Endothelial cell (in vitro differentiated cells): ENCODE results near the gene AHCYL1. TPM values are rescaled to one million over a fixed set of nuclear protein-coding genes. Genes with fewer than 3 reads are reported as not detected.

Source experiments
- DNase-seq: peaks from one replicate; pipeline ENCODE4 v3.0.0; 2021; ENCODE audit warnings: low spot score
- H3K27ac Mint-ChIP-seq: one replicate; pipeline ENCODE4 v1.8.0; 2021; ENCODE audit warnings: mixed read lengths, inconsistent platforms; ENCODE audit not compliant: unreplicated experiment
- H3K27me3 Mint-ChIP-seq: one replicate; pipeline ENCODE4 v1.8.0; 2021; ENCODE audit warnings: mild to moderate bottlenecking, moderate library complexity, mixed read lengths, inconsistent platforms; ENCODE audit not compliant: unreplicated experiment
- H3K36me3 Mint-ChIP-seq: one replicate; pipeline ENCODE4 v1.8.0; 2021; ENCODE audit warnings: mild to moderate bottlenecking, low read depth, mixed read lengths, inconsistent platforms; ENCODE audit not compliant: unreplicated experiment
- H3K4me1 Mint-ChIP-seq: one replicate; pipeline ENCODE4 v1.8.0; 2021; ENCODE audit warnings: mild to moderate bottlenecking, mixed read lengths, inconsistent platforms; ENCODE audit not compliant: unreplicated experiment
- H3K4me3 Mint-ChIP-seq: one replicate; pipeline ENCODE4 v1.8.0; 2021; ENCODE audit warnings: mild to moderate bottlenecking, mixed read lengths, inconsistent platforms; ENCODE audit not compliant: unreplicated experiment
- H3K9me3 Mint-ChIP-seq: one replicate; pipeline ENCODE4 v1.8.0; 2021; ENCODE audit warnings: mixed read lengths, inconsistent platforms; ENCODE audit not compliant: unreplicated experiment
- CTCF ChIP-seq: fragments of 200-600 bp; sonication (generic); IDR thresholded peaks from one replicate; pipeline ENCODE4 v1.5.0; 2021; ENCODE audit warnings: antibody characterized with exemption; ENCODE audit not compliant: unreplicated experiment
- total RNA-seq: library from RNA; stranded (reverse); fragmentation: NEBNext Ultra II Directional; extraction: Animal tissue kit (Norgen Biotek cat#: 25700); gene quantifications from one replicate; pipeline ENCODE4 v1.2.1, GENCODE V29; 2021; ENCODE audit not compliant: unreplicated experiment

Gene AHCYL1
- total RNA-seq, 1 donor from 2014 or later = 63.7 TPM

GRCh38 chr1:110049801-110050601 lies 65.4 kb downstream of the AHCYL1 start:
- Mint-ChIP-seq H3K36me3 (peaks cover 58% of the 10 kb centered on the region), H3K27ac (no peak overlapping the region), H3K9me3 (no peaks in the 10 kb centered on the region), H3K4me1 (peaks cover 8% of the 10 kb centered on the region), H3K4me3 (no peak overlapping the region), H3K27me3 (peaks cover 8% of the 10 kb centered on the region)
- no peak for TF ChIP-seq CTCF
- DNase-seq = no peak

GRCh38 chr1:110050602-110051261 lies 66.2 kb downstream of the AHCYL1 start:
- H3K27me3 Mint-ChIP-seq = peaks cover 5% of the 10 kb centered on the region
- no peak for DNase-seq
- peaks cover 8% of the 10 kb centered on the region for H3K4me1 Mint-ChIP-seq
- no peak overlapping the region for H3K4me3 Mint-ChIP-seq
- peaks cover 58% of the 10 kb centered on the region for H3K36me3 Mint-ChIP-seq
- no peak overlapping the region for H3K27ac Mint-ChIP-seq
- no peaks in the 10 kb centered on the region for H3K9me3 Mint-ChIP-seq
- TF ChIP-seq CTCF = no peak

- no peaks in the 10 kb centered on the region for H3K9me3 Mint-ChIP-seq
- peaks cover 10% of the 10 kb centered on the region for H3K4me1 Mint-ChIP-seq
- DNase-seq = no peak
- H3K4me3 Mint-ChIP-seq = no peak overlapping the region
- peaks cover 59% of the 10 kb centered on the region for H3K36me3 Mint-ChIP-seq
- peaks cover 5% of the 10 kb centered on the region for H3K27me3 Mint-ChIP-seq
- TF ChIP-seq CTCF = no peak
- H3K27ac Mint-ChIP-seq = no peak overlapping the region
These were observed 66.7 kb downstream of the AHCYL1 start for GRCh38 chr1:110051262-110051648.

- H3K36me3 Mint-ChIP-seq = peaks cover 57% of the 10 kb centered on the region
- H3K27me3 Mint-ChIP-seq = peaks cover 7% of the 10 kb centered on the region
- H3K4me1 Mint-ChIP-seq = peaks cover 30% of the 10 kb centered on the region
- H3K9me3 Mint-ChIP-seq = no peaks in the 10 kb centered on the region
- no peak overlapping the region for H3K27ac Mint-ChIP-seq
- peak; percentile 89 for TF ChIP-seq CTCF
- DNase-seq = peak; percentile 84
- H3K4me3 Mint-ChIP-seq = peak overlapping the region; percentile 57
These were observed 69.2 kb downstream of the AHCYL1 start for GRCh38 chr1:110053552-110054428.
